K562 (cell line): ENCODE data around the gene CCDC27. TPM values are rescaled to one million over a fixed set of nuclear protein-coding genes. Genes with fewer than 3 reads are reported as not detected.

ENCODE experiments used
- ATAC-seq: fragments of 200-7000 bp; cut with Tn5 transposase; 3 replicates; pipeline ENCODE4 v1.9.1; 2020; ENCODE audit warnings: moderate library complexity
- BruUV-seq: library from RNA; stranded (reverse); fragments of 400-500 nt; replicated peaks from 2 replicates; lab custom pipeline; 2021; lab: Mats Ljungman, UMichigan
- CTCF ChIA-PET: fragments of 300-600 bp; formaldehyde crosslinking; extraction: SDS; loops from one replicate; lab custom pipeline; 2021; ENCODE audit warnings: low intra/inter-chr PET ratio; lab: Yijun Ruan, JAX
- POLR2A ChIA-PET: fragments of 300-600, 350-650 bp; sonication (Branson Sonifier 250); formaldehyde crosslinking; extraction: SDS; loops from one replicate; lab custom pipeline; 2021; ENCODE audit warnings: antibody characterized with exemption, inconsistent platforms; lab: Yijun Ruan, JAX
- DNase-seq, 4 experiments: peaks; one replicate each; pipeline versions ENCODE4 v3.0.0 to v3.0.0-alpha.2; 2011 to 2018; ENCODE audit warnings: low spot score in 3 of 4, mixed read lengths in 3 of 4; ENCODE audit errors: extremely low read depth in 1 of 4
- FAIRE-seq: peaks from 2 replicates; lab custom pipeline; 2011; peaks lifted over from hg19 to GRCh38; lab: Jason Lieb, UNC
- H2AFZ ChIP-seq: 2 replicates; pipeline ENCODE4 v1.6.0; 2011; ENCODE audit warnings: low read depth, low read length, control low read depth, inconsistent platforms
- H3K27ac ChIP-seq: fragments of 200-600 bp; 3 replicates; pipeline ENCODE4 v1.8.0; 2011; ENCODE audit warnings: low read depth, mild to moderate bottlenecking, control low read depth, inconsistent platforms, low read length, moderate library complexity, mixed read lengths; ENCODE audit errors: extremely low read depth
- H3K27me3 ChIP-seq, 2 experiments: fragments of 300-600 bp in 1 of 2; 2 replicates in 1 of 2; 3 replicates in 1 of 2; pipeline versions ENCODE4 v1.6.0 to v1.8.0; 2011; ENCODE audit warnings: inconsistent platforms in 2 of 2, low read length in 2 of 2, mild to moderate bottlenecking in 1 of 2, mixed read lengths in 1 of 2, moderate library complexity in 1 of 2; ENCODE audit not compliant: control insufficient read depth in 2 of 2, insufficient read depth in 2 of 2
- H3K36me3 ChIP-seq: fragments of 300-600 bp; 3 replicates; pipeline ENCODE4 v1.8.0; 2011; ENCODE audit warnings: mild to moderate bottlenecking, low read length, inconsistent platforms; ENCODE audit not compliant: control insufficient read depth, insufficient read depth
- H3K4me1 ChIP-seq, 2 experiments: fragments of 200-600 bp in 1 of 2; replicated peaks in 1 of 2; 2 replicates in 1 of 2; 3 replicates in 1 of 2; pipeline versions ENCODE4 v1.5.1 to v1.8.0; 2011; ENCODE audit warnings: inconsistent platforms in 2 of 2, low read length in 2 of 2, mild to moderate bottlenecking in 1 of 2, mixed read lengths in 1 of 2, moderate library complexity in 1 of 2; ENCODE audit not compliant: control insufficient read depth in 2 of 2, insufficient read depth in 2 of 2
- H3K4me2 ChIP-seq: 2 replicates; pipeline ENCODE4 v1.6.1; 2011; ENCODE audit warnings: low read length, control low read depth, inconsistent platforms, mixed read lengths; ENCODE audit not compliant: insufficient read depth
- H3K4me3 ChIP-seq: fragments of 200-600 bp; sonication (generic), shearing (Covaris generic); 2 replicates; pipeline ENCODE4 v1.5.1; 2016; ENCODE audit warnings: control low read depth, inconsistent platforms
- H3K79me2 ChIP-seq: fragments of 200-600 bp; 3 replicates; pipeline ENCODE4 v1.8.0; 2011; ENCODE audit warnings: low read length, inconsistent platforms; ENCODE audit not compliant: control insufficient read depth, insufficient read depth
- H3K9ac ChIP-seq, 2 experiments: 2 replicates each; pipeline versions ENCODE4 v1.6.0 to v1.6.1; 2011; ENCODE audit warnings: low read depth in 2 of 2, low read length in 2 of 2, control low read depth in 1 of 2, inconsistent platforms in 1 of 2, mild to moderate bottlenecking in 1 of 2, mixed read lengths in 1 of 2; ENCODE audit not compliant: insufficient read depth in 1 of 2
- H3K9me1 ChIP-seq: one replicate; pipeline ENCODE4 v1.6.0; 2011; ENCODE audit warnings: inconsistent platforms, mild to moderate bottlenecking, low read length, moderate library complexity; ENCODE audit not compliant: control insufficient read depth, insufficient read depth
- H3K9me3 ChIP-seq: replicated peaks from 2 replicates; pipeline ENCODE4 v1.5.1; 2011; ENCODE audit warnings: low read depth, low read length, inconsistent platforms; ENCODE audit not compliant: control insufficient read depth, insufficient read depth
- H4K20me1 ChIP-seq: replicated peaks from 2 replicates; pipeline ENCODE4 v1.6.1; 2011; ENCODE audit warnings: low read length, inconsistent platforms, mixed read lengths; ENCODE audit not compliant: control insufficient read depth, insufficient read depth
- GABPB1 ChIP-seq: sonication (generic); formaldehyde crosslinking; IDR thresholded peaks from 2 replicates; pipeline ENCODE4 v1.8.0; 2022; ENCODE audit warnings: mild to moderate bottlenecking, missing genetic modification reagents
- KDM1A ChIP-seq, 2 experiments: fragments of 450-650 bp; IDR thresholded peaks; 2 replicates each; pipeline ENCODE4 v1.6.1; 2016; ENCODE audit warnings: mild to moderate bottlenecking in 2 of 2
- NFATC3 ChIP-seq: fragments of 450-650 bp; IDR thresholded peaks from 2 replicates; pipeline ENCODE4 v1.6.1; 2017; ENCODE audit warnings: mild to moderate bottlenecking
- RBM39 ChIP-seq: fragments of 200-400 bp; formaldehyde crosslinking; optimal IDR thresholded peaks from 2 replicates; pipeline ENCODE3; 2018; ENCODE audit warnings: low read depth, low read length
- SP1 ChIP-seq: sonication (generic); formaldehyde crosslinking; IDR thresholded peaks from 2 replicates; pipeline ENCODE4 v1.8.1; 2022; ENCODE audit warnings: mild to moderate bottlenecking, missing genetic modification reagents
- TAF9B ChIP-seq: fragments of 450-650 bp; IDR thresholded peaks from 2 replicates; pipeline ENCODE4 v1.6.1; 2018; ENCODE audit warnings: mild to moderate bottlenecking; ENCODE audit not compliant: partially characterized antibody
- YY1 ChIP-seq, 3 experiments: IDR thresholded peaks; 2 replicates each; pipeline ENCODE4 v1.6.1; 2011; ENCODE audit warnings: low read length in 2 of 3, mild to moderate bottlenecking in 2 of 3, moderate library complexity in 2 of 3, borderline replicate concordance in 1 of 3, control low read depth in 1 of 3, low read depth in 1 of 3; ENCODE audit not compliant: insufficient read depth in 3 of 3, insufficient replicate concordance in 2 of 3, control insufficient read depth in 1 of 3, insufficient read length in 1 of 3; ENCODE audit errors: extremely low read depth in 1 of 3
- ZNF143 ChIP-seq: sonication (generic); formaldehyde crosslinking; IDR thresholded peaks from 2 replicates; pipeline ENCODE4 v1.9.0; 2022; ENCODE audit warnings: mild to moderate bottlenecking, missing genetic modification reagents
- ZNF431 ChIP-seq: sonication (generic); formaldehyde crosslinking; IDR thresholded peaks from 2 replicates; pipeline ENCODE4 v1.8.0; 2022; ENCODE audit warnings: mild to moderate bottlenecking, missing genetic modification reagents
- WGBS: fragments of 100-300 bp; shearing (Covaris generic); methylation state at CpG from one replicate; pipeline ENCODE4 v1.1.6; 2016; ENCODE audit warnings: low coverage, mixed read lengths; ENCODE audit not compliant: insufficient coverage; ENCODE audit errors: missing lambda C conversion rate; 5-methylcytosine and 5-hydroxymethylcytosine counted together
- in situ Hi-C: fragments of 300-500 bp; cut with MboI; formaldehyde crosslinking; loops from 4 replicates; pipeline ENCODE4 v1.15.0; 2018; ENCODE audit warnings: inconsistent platforms, mixed read lengths
- intact Hi-C: fragments of 100-400 bp; cut with micrococcal nuclease; formaldehyde crosslinking; loops from 2 replicates; pipeline ENCODE4 v1.14.2; 2022
- polyA plus RNA-seq, 8 experiments: library from polyadenylated mRNA; depleted of rRNA in 4 of 8; stranded (reverse) in 5 of 8; unstranded in 3 of 8; fragments of >200 nt; fragmentation: Nextera tagmentation in 2 of 8; fragmentation: Illumina TruSeq in 1 of 8; extraction: Ambion mirVana in 2 of 8; extraction: Trizol in 1 of 8; gene quantifications; 2 replicates each; pipeline versions ENCODE4 v1.2.1 to v1.2.3, GENCODE V29; 2011 to 2014; ENCODE audit warnings: inconsistent platforms in 1 of 8, missing spikeins in 1 of 8
- total RNA-seq, 7 experiments: library from RNA; depleted of rRNA in 6 of 7; stranded (reverse); fragments of >200 nt in 6 of 7; fragmentation: Illumina TruSeq in 2 of 7; extraction: Trizol in 2 of 7; gene quantifications; 2 replicates each; pipeline versions ENCODE4 v1.2.1 to v1.2.3, GENCODE V29; 2011 to 2021; ENCODE audit warnings: low replicate concordance in 1 of 7

The CCDC27 gene
- total and polyA plus RNA-seq, 9 of the 15 experiments (the other 6 are each of a cell fraction or from before 2014, with no cell fraction given): 0.01 to 0.04 TPM; not detected in 7

DNA sequence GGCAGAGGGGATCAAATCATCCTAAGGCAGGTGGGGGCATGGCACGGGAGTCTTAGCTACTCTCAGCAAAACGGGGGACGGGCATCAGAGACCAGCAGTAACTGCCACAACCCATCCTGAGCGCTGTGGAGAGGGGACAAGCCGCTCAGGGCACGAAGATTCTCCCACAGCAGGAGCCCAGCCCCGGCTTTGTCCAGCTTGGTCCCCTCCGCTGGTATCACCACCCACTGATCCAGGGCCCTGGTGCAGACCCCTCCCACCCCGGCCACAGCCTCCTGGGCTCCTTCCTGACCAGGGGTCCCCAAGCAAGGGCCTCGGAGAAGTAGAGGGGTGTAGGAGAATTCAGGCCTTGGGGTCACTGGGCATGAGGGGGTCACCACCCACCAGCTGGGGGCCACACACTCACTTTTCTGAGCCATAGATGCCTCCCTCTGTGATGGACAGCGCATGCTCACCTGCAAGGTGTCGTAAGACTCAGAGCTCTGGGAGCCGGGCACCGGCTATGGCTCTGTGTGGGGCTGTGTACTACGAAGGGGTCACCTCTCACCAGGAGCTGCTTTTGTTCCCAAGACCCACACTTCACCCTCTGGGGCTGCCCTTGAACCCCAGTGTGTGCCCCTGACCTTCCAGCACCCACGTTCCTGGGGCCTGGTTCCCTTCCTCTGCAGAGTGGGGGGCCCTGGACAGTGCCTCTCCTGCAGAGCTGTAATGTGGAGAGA lies 18.0 kb downstream of the CCDC27 start:
- TF ChIP-seq NFATC3: no peak
- Histone ChIP-seq H3K4me1 (peaks cover 19 to 71% of the 10 kb centered on the region in 2 experiments), H3K9ac (peak overlapping the region in 1 of 2 experiments; percentile 47; a peak in 1 of 4 replicates), H3K9me1 (no peaks in the 10 kb centered on the region), H4K20me1 (no peaks in the 10 kb centered on the region), H3K9me3 (no peaks in the 10 kb centered on the region), H3K27me3 (no peaks in the 10 kb centered on the region), H3K79me2 (peaks cover 32% of the 10 kb centered on the region), H3K27ac (no peak overlapping the region), H3K36me3 (no peaks in the 10 kb centered on the region), H3K4me2 (no peak overlapping the region), H3K4me3 (no peak overlapping the region), H2AFZ (no peak overlapping the region)
- FAIRE-seq (no peak), DNase-seq (no peak), ATAC-seq (no peak)
- in situ Hi-C loops (no loop called here), intact Hi-C loops (no loop called here)
- 91% methylated on average over 16 of the region's 16 CpGs for WGBS
- BruUV-seq: no TSS peak
- ChIA-PET CTCF (no interaction called here), POLR2A (interaction anchor here (0.7 to 2.7 kb wide), 3 partner anchors 10 to 32 kb away, joined by 3 to 14 read pairs (median 9); no protein-coding TSS in a partner anchor)

DNA sequence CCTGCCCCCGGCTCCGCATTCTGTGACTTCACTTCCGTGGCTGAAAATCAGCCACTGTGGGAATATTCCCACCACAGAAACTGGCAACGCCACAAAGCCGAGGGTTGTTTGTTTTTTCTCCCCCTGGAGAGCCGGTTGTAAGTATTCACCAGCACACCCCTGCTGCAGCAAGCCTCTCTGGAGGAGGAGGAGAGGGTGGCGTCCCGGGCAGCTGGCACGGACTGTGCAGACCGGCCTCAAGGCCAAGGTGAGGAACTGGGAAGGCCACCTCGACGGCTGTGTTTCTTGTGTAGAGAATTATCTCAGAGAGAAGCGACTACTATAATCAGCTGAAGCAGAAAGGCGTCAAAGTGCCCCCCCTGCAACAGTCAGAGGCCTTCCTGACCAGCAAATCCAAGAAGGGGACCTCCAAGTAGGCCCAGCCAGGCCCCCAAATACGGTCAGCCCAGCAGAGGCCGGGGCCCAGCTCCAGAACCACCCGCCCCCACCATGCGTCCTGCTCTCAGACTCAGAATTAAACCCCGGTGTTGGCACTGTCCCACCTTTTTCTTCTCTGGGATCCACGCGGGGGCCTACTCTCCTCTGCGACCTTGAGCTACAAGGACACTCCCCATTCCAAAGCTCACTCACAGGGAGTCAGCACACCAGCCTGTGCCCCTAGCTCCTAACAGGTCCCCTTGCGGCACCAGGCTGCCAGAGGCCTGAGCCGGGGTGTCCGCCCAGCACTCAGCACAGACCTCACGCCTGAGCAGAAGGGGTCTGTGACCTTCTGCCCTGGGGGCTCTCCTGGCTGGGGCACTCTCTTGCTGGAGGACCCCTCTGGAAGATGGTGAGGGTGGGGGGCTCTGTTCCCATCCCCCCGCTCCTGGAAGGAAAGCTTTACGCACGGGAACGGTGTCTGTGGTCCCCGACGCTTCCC lies 19.1 kb downstream of the CCDC27 start:
- H3K27ac ChIP-seq: peak overlapping the region; percentile 67
- TF ChIP-seq TAF9B (no peak), ZNF143 (CRISPR knock-in tag) (no peak), RBM39 (peak; percentile 12), KDM1A (IDR thresholded peaks at IDR 0.05) (no peak), ZNF431 (no peak), GABPB1 (CRISPR knock-in tag) (no peak), SP1 (CRISPR knock-in tag) (no peak), YY1 (IDR thresholded peaks at IDR 0.05; ENCODE audit: borderline replicate concordance in 1 of 3, control insufficient read depth in 1 of 3, extremely low read depth in 1 of 3, insufficient read depth in 3 of 3, insufficient read length in 1 of 3, insufficient replicate concordance in 2 of 3, low read depth in 1 of 3, low read length in 2 of 3) (no peak)

More for the DNA sequence above, 19.1 kb downstream of the CCDC27 start:
- CTCF ChIA-PET: no interaction called here
- POLR2A ChIA-PET: interaction anchor here (1.1 to 1.2 kb wide), 2 partner anchors 11 to 25 kb away, joined by 3 to 8 read pairs; partner anchors contain the start of gene LRRC47
- Histone ChIP-seq H3K9me3 (no peaks in the 10 kb centered on the region), H3K79me2 (peaks cover 35% of the 10 kb centered on the region), H3K27me3 (no peaks in the 10 kb centered on the region), H3K4me2 (peak overlapping the region; percentile 69), H3K4me3 (peak overlapping the region; percentile 48), H3K4me1 (peaks cover 25 to 81% of the 10 kb centered on the region in 2 experiments), H3K9ac (peak overlapping the region; percentile 67 to 90), H2AFZ (peak overlapping the region; percentile 68; the same call in 1 of the 2 replicates), H3K36me3 (peaks cover 6% of the 10 kb centered on the region; the same call in 1 of the 3 replicates), H4K20me1 (no peaks in the 10 kb centered on the region), H3K9me1 (peaks cover 3% of the 10 kb centered on the region)
- ATAC-seq (no peak), DNase-seq (peak; percentile 44 to 70 (median 60)), FAIRE-seq (no peak)
- in situ Hi-C loops (no loop called here), intact Hi-C loops (no loop called here)
- TSS peak; percentile 64 for BruUV-seq
- WGBS: 43% methylated on average over 32 of the region's 32 CpGs
